GM21737 (cell line): ENCODE data around the gene RPL10A.

ENCODE experiments used
- ATAC-seq: cut with Tn5 transposase; IDR thresholded peaks from one replicate; pipeline ENCODE4 v1.9.1; 2021; ENCODE audit warnings: mild to moderate bottlenecking, moderate library complexity; ENCODE audit not compliant: unreplicated experiment

The RPL10A gene

GRCh38 chr6:35474942-35475570 is 6.9 kb downstream of the RPL10A start:
- no peak for ATAC-seq

DNA sequence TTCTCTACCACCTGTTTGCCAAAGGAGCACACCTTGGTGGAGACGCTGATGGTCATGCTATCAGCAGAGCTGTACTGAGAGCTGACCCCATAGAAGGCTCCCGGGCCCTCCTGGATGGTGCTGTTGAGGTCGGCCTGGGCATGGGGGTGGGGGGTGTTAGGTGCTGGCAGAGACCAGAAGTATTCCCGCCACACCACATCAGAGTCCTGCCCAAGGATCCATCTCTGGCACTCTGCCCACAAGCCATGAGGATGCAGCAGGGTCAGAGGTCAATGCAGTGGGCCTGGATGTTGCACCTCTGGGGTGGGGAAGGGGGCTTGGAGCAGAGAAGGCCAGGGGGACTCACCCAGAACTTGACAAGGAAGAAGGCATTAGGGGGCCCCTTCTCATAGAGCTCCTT is 7.4 kb downstream of the RPL10A start:
- ATAC-seq = no peak

DNA sequence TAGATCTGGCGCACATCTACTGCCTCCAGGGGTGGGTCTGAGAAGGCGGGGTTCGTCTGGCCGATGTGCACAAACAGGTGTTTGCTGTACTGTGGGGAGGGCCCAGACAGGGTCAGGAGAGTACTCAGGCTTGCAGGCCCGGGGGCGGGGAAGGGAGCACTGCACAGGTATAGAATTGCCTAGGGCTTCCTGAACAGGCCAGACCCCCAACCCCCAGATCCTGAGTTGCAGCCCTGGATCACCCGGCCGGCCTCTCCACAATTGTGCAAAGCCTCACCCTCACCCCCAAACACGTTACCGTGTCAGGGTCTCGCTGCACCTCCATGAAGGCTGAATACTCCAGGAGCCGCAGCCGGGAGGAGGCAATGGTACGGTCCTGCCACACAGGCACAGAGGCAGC is 7.8 kb downstream of the RPL10A start:
- ATAC-seq = no peak

GRCh38 chr6:35477028-35477427 is 8.8 kb downstream of the RPL10A start:
- no peak for ATAC-seq

DNA sequence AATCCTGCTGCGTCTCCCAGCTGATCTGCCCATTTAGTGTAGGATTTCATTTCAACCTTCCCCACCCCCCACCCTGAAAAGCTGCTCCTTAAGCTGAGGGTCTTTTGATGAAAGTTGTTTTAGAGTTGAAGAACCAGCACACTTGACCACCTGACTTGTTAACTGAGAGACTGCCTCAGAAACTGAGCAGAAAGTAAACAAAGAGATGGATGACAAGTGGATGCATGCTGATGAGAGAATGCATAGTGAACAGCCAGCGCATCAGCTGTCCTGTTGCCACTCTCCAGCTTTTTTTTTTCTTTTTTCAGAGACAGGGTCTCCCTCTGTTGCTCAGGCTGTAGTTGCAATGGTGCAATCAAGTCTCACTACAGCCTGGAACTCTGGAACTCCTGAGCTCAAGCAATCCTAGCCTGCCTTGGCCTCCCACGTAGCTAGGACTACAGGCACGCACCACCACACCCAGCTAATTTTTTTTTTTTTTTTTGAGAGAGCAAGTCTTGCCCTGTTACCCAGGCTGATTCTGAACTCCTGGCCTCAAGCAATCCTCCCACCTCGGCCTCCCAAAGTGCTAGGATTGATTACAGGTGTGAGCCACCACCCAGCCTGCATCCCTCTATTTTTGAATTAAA is 9.5 kb downstream of the RPL10A start:
- ATAC-seq = no peak

GRCh38 chr6:35478259-35478658 is 10.1 kb downstream of the RPL10A start:
- no peak for ATAC-seq

DNA sequence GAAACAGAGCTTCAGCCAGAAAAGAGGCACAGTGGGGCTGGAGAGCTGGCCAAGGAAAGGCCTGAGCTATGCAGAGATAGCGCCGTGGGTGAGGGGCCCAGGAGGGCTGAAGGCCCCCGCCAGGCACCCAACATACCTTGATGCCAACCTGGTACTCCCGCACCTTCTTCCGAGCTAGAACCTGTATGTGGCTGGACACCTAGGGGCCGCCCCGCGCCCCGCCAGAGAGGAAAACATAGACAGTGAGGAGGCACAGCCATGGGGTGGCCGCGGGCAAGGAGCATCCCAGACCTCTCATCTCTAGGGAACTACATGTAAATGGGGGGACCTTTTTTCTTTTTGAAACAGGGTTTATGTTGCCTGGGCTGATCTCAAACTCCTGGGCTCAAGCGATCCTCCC is 12.0 kb downstream of the RPL10A start:
- ATAC-seq = no peak

GRCh38 chr6:35481226-35481625 is 13.0 kb downstream of the RPL10A start:
- no peak for ATAC-seq

- ATAC-seq = no peak
These were observed 14.9 kb downstream of the RPL10A start for GRCh38 chr6:35483062-35483461.

DNA sequence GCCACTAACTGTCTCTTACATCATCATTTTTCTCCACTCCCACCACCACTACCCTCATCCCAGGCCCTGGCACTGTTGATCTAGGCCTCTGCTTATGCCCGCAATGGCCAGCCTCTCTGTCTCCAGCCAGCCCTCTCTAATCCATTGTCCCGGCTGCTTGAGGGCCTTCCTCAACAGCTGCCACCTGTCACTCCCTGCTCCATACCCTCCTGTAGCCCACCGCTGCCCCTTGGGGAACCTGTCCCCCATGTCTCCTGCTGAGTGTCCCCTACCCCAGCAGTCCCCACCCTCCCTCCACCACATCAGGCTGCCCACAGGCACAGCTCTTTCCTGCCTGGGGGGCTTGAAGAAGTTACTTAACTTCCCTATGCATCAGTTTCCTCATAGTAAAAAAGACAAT is 15.3 kb downstream of the RPL10A start:
- no peak for ATAC-seq

- ATAC-seq = no peak
These were observed 15.9 kb downstream of the RPL10A start for GRCh38 chr6:35483893-35484645.

GRCh38 chr6:35484921-35485392 is 16.8 kb downstream of the RPL10A start:
- ATAC-seq = no peak

DNA sequence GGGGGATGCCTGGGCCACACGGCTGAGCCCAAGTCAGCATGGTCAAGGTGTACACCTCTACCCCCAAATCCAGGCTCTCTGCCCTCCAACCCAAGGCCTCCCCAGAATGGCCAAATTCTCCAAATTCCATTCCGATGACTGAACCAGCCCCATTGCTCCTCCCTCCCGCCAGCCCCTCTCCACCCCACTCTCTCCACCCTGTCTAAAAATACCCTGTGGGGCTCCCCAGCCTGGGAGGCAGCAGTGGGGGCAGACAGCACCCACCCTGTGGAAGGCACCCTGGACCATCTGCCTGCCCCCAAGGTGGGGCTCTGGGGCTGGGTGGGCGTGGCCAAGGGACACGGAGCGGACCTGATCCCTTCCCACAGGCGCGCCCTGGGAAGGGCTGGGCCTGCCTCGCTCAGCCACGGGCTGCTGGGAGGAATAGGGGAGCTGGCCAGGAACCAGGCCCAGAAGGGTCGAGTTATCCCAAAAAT is 17.2 kb downstream of the RPL10A start:
- ATAC-seq = no peak

DNA sequence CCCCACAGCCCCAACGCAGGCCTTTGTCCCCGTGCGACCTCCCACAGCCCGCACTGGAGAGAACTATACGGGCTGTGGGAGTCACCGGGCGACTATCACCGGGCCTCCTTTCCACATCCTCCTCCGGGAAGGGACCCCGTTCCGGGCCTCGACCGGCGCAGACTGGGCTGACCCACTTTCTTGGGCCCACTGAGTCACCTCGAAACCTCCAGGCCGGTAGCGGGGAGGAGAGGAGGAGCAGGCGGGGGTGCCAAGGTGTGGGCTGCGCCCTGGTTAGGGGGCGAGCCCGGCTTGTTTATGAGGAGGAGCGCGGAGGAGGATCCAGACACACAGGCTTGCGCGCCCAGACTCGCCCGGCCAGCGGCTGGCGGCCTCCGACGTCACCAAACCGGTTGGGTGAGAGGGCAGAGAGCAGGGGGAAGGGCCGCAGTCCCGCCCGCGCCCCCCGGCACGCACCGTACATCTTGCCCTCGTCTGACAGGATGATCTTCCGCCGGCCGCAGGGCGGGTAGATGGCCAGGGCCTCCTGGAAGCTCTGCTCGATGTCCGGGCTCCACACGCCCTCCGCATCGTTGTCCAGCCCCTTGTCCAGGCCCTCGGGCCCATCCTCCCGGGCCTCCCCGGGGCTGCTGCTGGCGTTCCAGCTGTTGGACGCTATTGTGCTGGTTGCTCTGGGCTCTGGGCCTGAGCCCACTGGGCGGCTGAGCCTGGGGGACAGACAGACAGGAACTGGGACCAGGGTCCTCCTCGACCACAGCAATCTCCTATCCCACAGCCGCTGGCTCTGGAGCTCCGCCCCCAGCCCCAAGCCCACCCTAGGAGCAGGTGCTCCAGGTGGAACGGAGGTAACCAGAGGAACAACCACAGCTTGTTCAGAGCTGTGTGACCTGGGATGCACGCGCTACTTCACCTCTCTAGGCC is 18.1 kb downstream of the RPL10A start:
- ATAC-seq = no peak

- ATAC-seq = no peak
These were observed 19.7 kb downstream of the RPL10A start for GRCh38 chr6:35487658-35488516.

DNA sequence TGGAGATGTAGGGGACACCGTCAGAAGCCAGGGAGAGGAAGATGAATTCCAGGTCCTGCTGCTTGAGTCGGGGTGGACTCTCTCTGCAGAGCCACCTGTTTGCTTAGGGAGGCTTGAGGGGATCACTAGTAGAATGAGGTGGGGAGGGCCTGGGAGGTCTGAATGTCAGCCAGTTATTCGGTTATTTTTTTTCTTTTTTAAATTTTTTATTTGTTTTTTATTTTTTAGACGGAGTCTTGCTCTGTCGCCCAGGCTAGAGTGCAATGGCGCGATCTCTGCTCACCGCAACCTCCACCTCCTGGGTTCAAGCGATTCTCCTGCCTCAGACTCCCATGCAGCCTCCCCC is 20.3 kb downstream of the RPL10A start:
- no peak for ATAC-seq

GRCh38 chr6:35489066-35489465 is 20.9 kb downstream of the RPL10A start:
- ATAC-seq = no peak

- no peak for ATAC-seq
These were observed 22.0 kb downstream of the RPL10A start for GRCh38 chr6:35489995-35490791.

GRCh38 chr6:35490821-35491557 is 22.8 kb downstream of the RPL10A start:
- no peak for ATAC-seq
